Upper lobe of left lung (tissue), 4 donors: ENCODE measurements around the gene FAM118B.

Experiments used
- CTCF ChIP-seq, 6 experiments: fragments of 450-650 bp in 4 of 6; fragments of 200-600 bp in 2 of 6; sonication (generic) in 2 of 6; IDR thresholded peaks; one replicate each; pipeline ENCODE4 v1.5.1; 2016 to 2019; ENCODE audit warnings: antibody characterized with exemption in 6 of 6
- POLR2AphosphoS5 ChIP-seq, 2 donors: sonication (generic); formaldehyde crosslinking; IDR thresholded peaks; one replicate each; pipeline ENCODE4 v1.5.1; 2017; ENCODE audit warnings: antibody characterized with exemption in 2 of 2

GRCh38 chr11:126257144-126257543 lies 45.6 kb downstream of the FAM118B start:
- TF ChIP-seq CTCF (IDR thresholded peaks at IDR 0.05), result no peak
- TF ChIP-seq POLR2AphosphoS5 (IDR thresholded peaks at IDR 0.05), result no peak
